ENCODE data around the gene SORL1-AS1.
"Not testable (repeated sequence)": the region's sequence is repeated elsewhere in the genome, so short reads cannot be mapped to it uniquely, and the experiment has no call there.

Gene SORL1-AS1

GRCh38 chr11:121482231-121483129, 29.7 kb upstream of the SORL1-AS1 start:
- Histone ChIP-seq H2AFZ (replicated peaks) (no peak overlapping the region), H3K4me3 (no peak overlapping the region), H3K4me1 (peaks cover 33% of the 10 kb centered on the region), H3K4me2 (no peak overlapping the region), H3K36me3 (no peaks in the 10 kb centered on the region), H3K9me3 (ENCODE audit: low read depth) (no peaks in the 10 kb centered on the region), H3K9ac (no peak overlapping the region), H3K27me3 (no peaks in the 10 kb centered on the region), H3K27ac (no peak overlapping the region), H3K79me2 (ENCODE audit: low read depth) (no peaks in the 10 kb centered on the region), H4K20me1 (ENCODE audit: low read depth) (peaks cover 3% of the 10 kb centered on the region), H3F3A (ENCODE audit: low read depth) (peaks cover 26% of the 10 kb centered on the region)
- peaks cover 13% of the 10 kb centered on the region for H3K27me3 Mint-ChIP-seq (ENCODE audit: insufficient read depth, low read depth)
- H3K27ac Mint-ChIP-seq = no peak overlapping the region
- no peak overlapping the region for H3K4me3 Mint-ChIP-seq
- H3K4me1 Mint-ChIP-seq = peaks cover 26% of the 10 kb centered on the region
- no peak for DNase-seq (ENCODE audit: low spot score)
- peaks cover 2% of the 10 kb centered on the region for H3K9me3 Mint-ChIP-seq
- TF ChIP-seq EZH2phosphoT487 (IDR thresholded peaks at IDR 0.05) (no peak), EZH2 (IDR thresholded peaks at IDR 0.05) (no peak)
- TF ChIP-seq, protein P1, sequence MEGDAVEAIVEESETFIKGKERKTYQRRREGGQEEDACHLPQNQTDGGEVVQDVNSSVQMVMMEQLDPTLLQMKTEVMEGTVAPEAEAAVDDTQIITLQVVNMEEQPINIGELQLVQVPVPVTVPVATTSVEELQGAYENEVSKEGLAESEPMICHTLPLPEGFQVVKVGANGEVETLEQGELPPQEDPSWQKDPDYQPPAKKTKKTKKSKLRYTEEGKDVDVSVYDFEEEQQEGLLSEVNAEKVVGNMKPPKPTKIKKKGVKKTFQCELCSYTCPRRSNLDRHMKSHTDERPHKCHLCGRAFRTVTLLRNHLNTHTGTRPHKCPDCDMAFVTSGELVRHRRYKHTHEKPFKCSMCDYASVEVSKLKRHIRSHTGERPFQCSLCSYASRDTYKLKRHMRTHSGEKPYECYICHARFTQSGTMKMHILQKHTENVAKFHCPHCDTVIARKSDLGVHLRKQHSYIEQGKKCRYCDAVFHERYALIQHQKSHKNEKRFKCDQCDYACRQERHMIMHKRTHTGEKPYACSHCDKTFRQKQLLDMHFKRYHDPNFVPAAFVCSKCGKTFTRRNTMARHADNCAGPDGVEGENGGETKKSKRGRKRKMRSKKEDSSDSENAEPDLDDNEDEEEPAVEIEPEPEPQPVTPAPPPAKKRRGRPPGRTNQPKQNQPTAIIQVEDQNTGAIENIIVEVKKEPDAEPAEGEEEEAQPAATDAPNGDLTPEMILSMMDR (IDR thresholded peaks at IDR 0.05) = no peak
- H3K36me3 Mint-ChIP-seq = peaks cover 5% of the 10 kb centered on the region

DNA sequence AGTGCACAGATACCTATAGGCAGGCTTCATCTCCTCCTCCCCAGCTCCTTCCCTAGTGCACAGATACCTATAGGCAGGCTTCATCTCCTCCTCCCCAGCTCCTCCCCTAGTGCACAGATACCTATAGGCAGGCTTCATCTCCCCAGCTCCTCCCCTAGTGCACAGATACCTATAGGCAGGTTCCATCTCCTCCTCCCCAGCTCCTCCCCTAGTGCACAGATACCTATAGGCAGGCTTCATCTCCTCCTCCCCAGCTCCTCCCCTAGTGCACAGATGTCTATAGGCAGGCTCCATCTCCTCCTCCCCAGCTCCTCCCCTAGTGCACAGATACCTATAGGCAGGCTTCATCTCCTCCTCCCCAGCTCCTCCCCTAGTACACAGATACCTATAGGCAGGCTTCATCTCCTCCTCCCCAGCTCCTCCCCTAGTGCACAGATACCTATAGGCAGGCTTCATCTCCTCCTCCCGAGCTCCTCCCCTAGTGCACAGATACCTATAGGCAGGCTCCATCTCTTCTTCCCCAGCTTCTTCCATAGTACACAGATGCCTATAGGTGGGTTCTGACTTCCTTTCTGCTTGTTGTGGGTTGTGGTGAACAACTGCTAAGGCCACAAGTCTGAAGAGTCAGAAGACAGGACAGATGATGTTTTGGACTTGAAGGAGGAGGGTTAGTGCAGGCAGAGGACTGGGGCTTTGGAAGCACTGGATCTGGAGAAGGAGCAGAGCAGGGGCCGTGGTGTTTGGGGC, 28.9 kb upstream of the SORL1-AS1 start:
- not testable (repeated sequence) for H4K20me1 ChIP-seq (ENCODE audit: low read depth); H3K36me3 ChIP-seq; H3K9me3 Mint-ChIP-seq; DNase-seq (ENCODE audit: low spot score); H3K27ac ChIP-seq; H3K4me2 ChIP-seq; H3K27me3 ChIP-seq; H3K79me2 ChIP-seq (ENCODE audit: low read depth); H3K4me3 ChIP-seq; H3K9me3 ChIP-seq (ENCODE audit: low read depth); H3K4me3 Mint-ChIP-seq; H2AFZ ChIP-seq (replicated peaks); H3K9ac ChIP-seq; H3K36me3 Mint-ChIP-seq; H3K27ac Mint-ChIP-seq
- Histone ChIP-seq H3K4me1 (peaks cover 25% of the 10 kb centered on the region), H3F3A (ENCODE audit: low read depth) (peaks cover 24% of the 10 kb centered on the region)
- Mint-ChIP-seq H3K27me3 (ENCODE audit: insufficient read depth, low read depth) (peaks cover 13% of the 10 kb centered on the region), H3K4me1 (peaks cover 19% of the 10 kb centered on the region)

- H3K27ac ChIP-seq = peak overlapping the region; percentile 90
- peaks cover 25% of the 10 kb centered on the region for H3K4me1 ChIP-seq
- H2AFZ ChIP-seq (replicated peaks) = no peak overlapping the region
- no peak overlapping the region for H3K27ac Mint-ChIP-seq
- no peaks in the 10 kb centered on the region for H3K9me3 ChIP-seq (ENCODE audit: low read depth)
- no peaks in the 10 kb centered on the region for H3K36me3 Mint-ChIP-seq
- no peaks in the 10 kb centered on the region for H4K20me1 ChIP-seq (ENCODE audit: low read depth)
- H3K9me3 Mint-ChIP-seq = peaks cover 2% of the 10 kb centered on the region
- no peak overlapping the region for H3K4me3 Mint-ChIP-seq
- peaks cover 13% of the 10 kb centered on the region for H3K27me3 Mint-ChIP-seq (ENCODE audit: insufficient read depth, low read depth)
- H3K9ac ChIP-seq = no peak overlapping the region
- peaks cover 19% of the 10 kb centered on the region for H3K4me1 Mint-ChIP-seq
- TF ChIP-seq, protein P1 (IDR thresholded peaks at IDR 0.05) = no peak
- no peak for TF ChIP-seq EZH2phosphoT487 (IDR thresholded peaks at IDR 0.05)
- H3K4me3 ChIP-seq = no peak overlapping the region
- no peak for DNase-seq (ENCODE audit: low spot score)
- no peaks in the 10 kb centered on the region for H3K27me3 ChIP-seq
- peaks cover 3% of the 10 kb centered on the region for H3K79me2 ChIP-seq (ENCODE audit: low read depth)
- H3F3A ChIP-seq (ENCODE audit: low read depth) = peaks cover 24% of the 10 kb centered on the region
- peak overlapping the region; percentile 72 for H3K4me2 ChIP-seq
- H3K36me3 ChIP-seq = no peaks in the 10 kb centered on the region
Measured at GRCh38 chr11:121479698-121480238, 27.0 kb upstream of the SORL1-AS1 start.
